ENCODE results near the gene NPLOC4.

The NPLOC4 gene

DNA sequence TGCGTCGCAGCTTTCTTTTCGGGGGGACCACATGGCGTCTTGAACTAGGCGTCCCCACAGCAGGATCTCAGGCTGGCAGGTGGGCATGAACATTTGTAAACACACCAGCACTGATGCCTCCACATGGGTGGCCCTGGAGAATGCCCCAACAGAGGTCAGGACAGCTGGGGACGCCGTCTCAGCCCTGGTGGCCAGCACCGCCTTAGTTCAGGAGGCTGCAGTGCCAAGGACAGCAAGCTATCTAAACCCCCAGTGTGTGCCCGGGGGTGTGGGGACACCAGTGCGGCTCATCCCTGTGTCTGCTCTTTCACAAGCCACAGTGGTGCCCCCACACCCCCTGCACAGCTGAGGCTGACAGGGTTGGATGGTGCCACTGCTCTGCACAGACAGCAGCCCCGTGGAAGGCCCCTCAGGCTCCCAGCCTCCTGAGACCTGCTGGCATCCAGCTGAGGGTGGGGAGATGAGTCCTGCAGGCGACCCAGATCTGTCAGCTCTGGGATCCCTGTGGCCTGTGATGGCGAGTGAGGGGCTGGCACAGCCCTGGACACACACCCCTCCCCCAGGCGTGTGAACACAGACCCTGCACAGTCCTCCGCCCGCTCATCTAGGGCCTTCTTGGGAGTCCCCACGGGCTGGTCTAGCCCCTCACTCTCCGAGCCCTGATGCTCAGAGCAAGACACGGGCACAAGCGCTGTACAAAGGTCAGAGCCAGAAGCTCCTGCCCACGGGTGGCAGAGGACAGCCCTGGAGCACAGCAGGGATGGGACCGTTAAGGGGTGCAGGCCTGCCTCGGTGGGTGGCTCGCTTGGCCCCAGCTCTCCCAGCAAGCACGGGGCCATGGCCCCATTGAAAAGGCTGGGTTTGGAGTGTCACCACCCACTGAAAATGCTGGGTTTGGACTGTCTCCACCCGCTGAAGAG lies 98.0 kb downstream of the NPLOC4 start:
- Histone ChIP-seq H3K27me3 (peaks cover 0 to 15% of the 10 kb centered on the region in 2 donors), H3K9me3 (no peaks in the 10 kb centered on the region), H3K4me1 (peaks cover 0 to 20% (median 10%) of the 10 kb centered on the region in 4 donors), H3K4me3 (no peak overlapping the region), H3K27ac (no peak overlapping the region), H3K36me3 (peaks cover 23 to 59% (median 52%) of the 10 kb centered on the region in 3 donors)
- intact Hi-C loops (cut with DNase I; ENCODE audit: low total_unique reads) = no loop called here
- TF ChIP-seq, protein P1, sequence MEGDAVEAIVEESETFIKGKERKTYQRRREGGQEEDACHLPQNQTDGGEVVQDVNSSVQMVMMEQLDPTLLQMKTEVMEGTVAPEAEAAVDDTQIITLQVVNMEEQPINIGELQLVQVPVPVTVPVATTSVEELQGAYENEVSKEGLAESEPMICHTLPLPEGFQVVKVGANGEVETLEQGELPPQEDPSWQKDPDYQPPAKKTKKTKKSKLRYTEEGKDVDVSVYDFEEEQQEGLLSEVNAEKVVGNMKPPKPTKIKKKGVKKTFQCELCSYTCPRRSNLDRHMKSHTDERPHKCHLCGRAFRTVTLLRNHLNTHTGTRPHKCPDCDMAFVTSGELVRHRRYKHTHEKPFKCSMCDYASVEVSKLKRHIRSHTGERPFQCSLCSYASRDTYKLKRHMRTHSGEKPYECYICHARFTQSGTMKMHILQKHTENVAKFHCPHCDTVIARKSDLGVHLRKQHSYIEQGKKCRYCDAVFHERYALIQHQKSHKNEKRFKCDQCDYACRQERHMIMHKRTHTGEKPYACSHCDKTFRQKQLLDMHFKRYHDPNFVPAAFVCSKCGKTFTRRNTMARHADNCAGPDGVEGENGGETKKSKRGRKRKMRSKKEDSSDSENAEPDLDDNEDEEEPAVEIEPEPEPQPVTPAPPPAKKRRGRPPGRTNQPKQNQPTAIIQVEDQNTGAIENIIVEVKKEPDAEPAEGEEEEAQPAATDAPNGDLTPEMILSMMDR (IDR thresholded peaks at IDR 0.05) = no peak
- DNase-seq = no peak

DNA sequence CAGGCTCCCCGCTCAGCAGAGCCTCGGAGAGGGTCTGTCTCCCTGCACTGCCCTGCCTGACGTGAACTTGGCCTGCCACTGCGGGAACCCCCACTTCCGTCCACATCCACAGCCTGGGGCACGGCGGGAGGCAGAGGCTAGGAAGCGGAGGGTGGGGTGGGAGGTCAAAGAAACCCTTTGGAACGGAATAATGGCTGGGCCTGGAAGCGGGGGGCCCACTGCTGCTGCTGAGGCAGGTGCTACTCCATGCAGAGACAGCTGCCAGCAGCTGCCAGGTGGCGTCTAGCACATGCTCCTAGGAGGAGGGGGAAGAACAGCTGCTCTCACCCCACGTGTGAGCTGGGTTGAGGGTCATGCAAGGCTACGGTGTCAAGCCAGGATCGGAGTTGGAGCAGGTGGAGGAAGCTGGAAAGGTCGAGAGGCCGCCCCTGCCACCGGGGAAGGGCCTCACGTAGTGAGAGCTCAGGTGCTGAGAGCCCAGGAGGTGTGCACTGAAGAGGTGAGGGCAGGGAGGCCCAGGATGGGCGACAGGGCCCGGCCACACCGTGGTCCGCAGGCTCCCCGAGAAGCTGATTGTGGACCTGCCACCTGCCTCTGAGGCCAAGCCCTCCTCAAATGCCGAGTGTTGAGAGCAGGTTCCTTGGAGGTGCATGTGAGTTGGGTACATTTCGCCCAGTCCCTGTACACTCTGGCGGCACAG lies 98.9 kb downstream of the NPLOC4 start:
- Histone ChIP-seq H3K4me3 (no peak overlapping the region), H3K36me3 (peaks cover 15 to 50% (median 43%) of the 10 kb centered on the region in 3 donors), H3K27me3 (peaks cover 0 to 15% of the 10 kb centered on the region in 2 donors), H3K4me1 (peaks cover 0 to 20% (median 10%) of the 10 kb centered on the region in 4 donors), H3K9me3 (no peaks in the 10 kb centered on the region), H3K27ac (no peak overlapping the region)
- intact Hi-C loops (cut with DNase I; ENCODE audit: low total_unique reads) = no loop called here
- TF ChIP-seq, protein P1 (IDR thresholded peaks at IDR 0.05) = no peak
- no peak for DNase-seq

DNA sequence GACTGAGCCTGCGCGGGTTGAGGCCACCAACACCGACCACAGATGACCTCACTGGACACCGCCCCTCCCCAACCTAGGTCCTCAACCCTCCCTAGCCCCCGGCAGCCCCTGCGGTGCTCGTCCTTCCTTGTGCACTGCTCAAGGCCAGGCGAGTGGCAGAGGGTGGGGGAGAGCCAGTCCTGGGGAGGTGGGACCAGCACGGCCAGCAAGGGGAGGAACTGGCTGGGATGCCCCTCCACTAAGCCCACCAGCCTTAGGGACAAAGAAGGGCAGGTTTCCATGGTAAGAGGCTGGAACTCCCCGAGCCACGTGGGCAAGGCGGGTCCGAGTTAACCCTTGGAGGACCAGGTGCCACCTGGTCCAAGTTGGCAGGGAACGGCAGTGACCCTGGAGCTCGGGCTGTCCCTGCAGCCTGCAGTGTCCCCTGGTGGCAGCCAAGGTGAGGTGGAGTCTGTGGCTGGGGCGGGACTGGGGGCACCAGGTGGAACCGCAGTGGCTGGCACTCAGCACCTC lies 99.5 kb downstream of the NPLOC4 start:
- peaks cover 0 to 15% of the 10 kb centered on the region in 2 donors for H3K27me3 ChIP-seq
- no peaks in the 10 kb centered on the region for H3K9me3 ChIP-seq
- TF ChIP-seq, protein P1 (IDR thresholded peaks at IDR 0.05) = peak; percentile 48 to 50
- no peak for DNase-seq
- H3K27ac ChIP-seq = no peak overlapping the region
- peaks cover 15 to 44% (median 37%) of the 10 kb centered on the region in 3 donors for H3K36me3 ChIP-seq
- H3K4me1 ChIP-seq = peaks cover 0 to 20% (median 10%) of the 10 kb centered on the region in 4 donors
- H3K4me3 ChIP-seq = no peak overlapping the region
- intact Hi-C loops (cut with DNase I; ENCODE audit: low total_unique reads) = no loop called here

DNA sequence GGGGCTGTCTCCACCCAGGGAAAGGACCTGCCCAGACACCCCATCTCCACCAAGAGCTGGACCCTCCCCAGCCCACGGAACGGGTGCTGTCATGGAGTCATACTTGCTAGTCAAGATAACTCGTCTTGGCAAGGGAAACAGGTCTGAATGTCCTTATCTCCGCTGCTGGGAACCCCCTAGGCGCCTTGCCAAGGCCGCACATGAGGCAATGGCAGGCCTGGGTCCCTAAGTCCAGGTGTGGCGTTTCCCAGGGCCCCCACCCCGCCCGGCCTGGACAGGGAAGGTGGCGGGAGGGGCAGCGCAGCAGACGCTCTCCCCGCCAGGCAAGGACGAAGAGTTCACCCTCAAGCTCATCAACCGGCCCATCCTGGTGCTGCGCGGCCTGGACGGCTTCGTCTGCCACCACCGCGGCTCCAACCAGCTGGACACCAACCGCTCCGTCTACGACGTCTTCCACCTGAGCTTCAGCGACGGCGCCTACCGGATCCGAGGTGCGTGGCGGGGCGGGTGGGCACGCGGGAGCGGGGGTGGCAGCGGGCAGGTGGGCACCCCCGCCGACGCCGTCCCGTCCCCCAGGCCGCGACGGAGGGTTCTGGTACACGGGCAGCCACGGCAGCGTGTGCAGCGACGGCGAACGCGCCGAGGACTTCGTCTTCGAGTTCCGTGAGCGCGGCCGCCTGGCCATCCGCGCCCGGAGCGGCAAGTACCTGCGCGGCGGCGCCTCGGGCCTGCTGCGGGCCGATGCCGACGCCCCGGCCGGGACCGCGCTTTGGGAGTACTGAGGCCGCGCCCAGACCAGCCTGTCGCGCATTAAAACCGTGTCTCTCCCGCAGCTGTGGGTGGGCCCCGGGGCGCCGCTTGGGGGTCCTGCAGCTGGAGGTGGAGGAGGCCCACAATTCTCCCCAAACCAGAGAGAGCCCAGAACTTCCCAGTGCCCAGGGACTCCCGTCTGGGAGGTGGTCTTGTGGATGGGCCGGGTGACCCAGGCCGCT lies 100.3 kb downstream of the NPLOC4 start:
- Histone ChIP-seq H3K27me3 (peaks cover 0 to 15% of the 10 kb centered on the region in 2 donors), H3K9me3 (no peaks in the 10 kb centered on the region), H3K4me1 (peaks cover 0 to 20% (median 10%) of the 10 kb centered on the region in 4 donors), H3K27ac (no peak overlapping the region), H3K4me3 (no peak overlapping the region), H3K36me3 (peaks cover 15 to 40% (median 34%) of the 10 kb centered on the region in 3 donors)
- DNase-seq = no peak
- intact Hi-C loops (cut with DNase I; ENCODE audit: low total_unique reads) = no loop called here
- TF ChIP-seq, protein P1 (IDR thresholded peaks at IDR 0.05) = no peak

All from tibial artery (tissue), 4 donors.